Effector memory CD4-positive, alpha-beta T cell (primary cell): ENCODE results near the gene MEGF11.

ENCODE experiments used
- DNase-seq, 3 donors: peaks; one replicate each; pipeline ENCODE4 v3.0.0-alpha.2; 2020
- H3K27ac ChIP-seq: 2 replicates; pipeline ENCODE4 v1.7.0; 2013; ENCODE audit warnings: mild to moderate bottlenecking, low read length, moderate library complexity; ENCODE audit not compliant: insufficient read depth, poor library complexity, severe bottlenecking
- H3K27me3 ChIP-seq: replicated peaks from 2 replicates; pipeline ENCODE4 v1.7.0; 2013; ENCODE audit warnings: mild to moderate bottlenecking, low read length; ENCODE audit not compliant: insufficient read depth, control insufficient read depth, poor library complexity, severe bottlenecking
- H3K36me3 ChIP-seq: 2 replicates; pipeline ENCODE4 v1.7.0; 2013; ENCODE audit warnings: mild to moderate bottlenecking, low read length, moderate library complexity; ENCODE audit not compliant: control insufficient read depth, insufficient read depth
- H3K4me1 ChIP-seq: 2 replicates; pipeline ENCODE4 v1.7.0; 2013; ENCODE audit warnings: low read length, mild to moderate bottlenecking; ENCODE audit not compliant: control insufficient read depth, insufficient read depth, poor library complexity, severe bottlenecking
- H3K4me3 ChIP-seq: 2 replicates; pipeline ENCODE4 v1.7.0; 2013; ENCODE audit warnings: low read length, low read depth, mild to moderate bottlenecking; ENCODE audit not compliant: insufficient read depth, poor library complexity, severe bottlenecking
- H3K9me3 ChIP-seq: 2 replicates; pipeline ENCODE4 v1.7.0; 2013; ENCODE audit warnings: mild to moderate bottlenecking, low read length, moderate library complexity; ENCODE audit not compliant: control insufficient read depth

MEGF11 gene

GRCh38 chr15:66138096-66138783 lies 115.3 kb downstream of the MEGF11 start:
- Histone ChIP-seq H3K36me3 (no peaks in the 10 kb centered on the region), H3K4me1 (no peaks in the 10 kb centered on the region), H3K27ac (no peak overlapping the region), H3K27me3 (no peaks in the 10 kb centered on the region), H3K4me3 (no peak overlapping the region), H3K9me3 (no peaks in the 10 kb centered on the region)
- DNase-seq: no peak

- Histone ChIP-seq H3K27me3 (no peaks in the 10 kb centered on the region), H3K4me1 (no peaks in the 10 kb centered on the region), H3K36me3 (no peaks in the 10 kb centered on the region), H3K4me3 (no peak overlapping the region), H3K27ac (no peak overlapping the region), H3K9me3 (no peaks in the 10 kb centered on the region)
- no peak for DNase-seq
Measured at GRCh38 chr15:66136948-66137347, 116.6 kb downstream of the MEGF11 start.

- Histone ChIP-seq H3K9me3 (no peaks in the 10 kb centered on the region), H3K27ac (no peak overlapping the region), H3K4me3 (no peak overlapping the region), H3K36me3 (no peaks in the 10 kb centered on the region), H3K4me1 (no peaks in the 10 kb centered on the region), H3K27me3 (no peaks in the 10 kb centered on the region)
- no peak for DNase-seq
Measured at GRCh38 chr15:66135664-66136063, 117.9 kb downstream of the MEGF11 start.

- Histone ChIP-seq H3K27ac (no peak overlapping the region), H3K4me1 (no peaks in the 10 kb centered on the region), H3K9me3 (no peaks in the 10 kb centered on the region), H3K36me3 (no peaks in the 10 kb centered on the region), H3K4me3 (no peak overlapping the region), H3K27me3 (no peaks in the 10 kb centered on the region)
- no peak for DNase-seq
Measured at GRCh38 chr15:66134284-66134683, 119.3 kb downstream of the MEGF11 start.

- Histone ChIP-seq H3K9me3 (no peaks in the 10 kb centered on the region), H3K27ac (no peak overlapping the region), H3K27me3 (no peaks in the 10 kb centered on the region), H3K4me1 (no peaks in the 10 kb centered on the region), H3K36me3 (no peaks in the 10 kb centered on the region), H3K4me3 (no peak overlapping the region)
- no peak for DNase-seq
Measured at GRCh38 chr15:66133247-66133885, 120.2 kb downstream of the MEGF11 start.

GRCh38 chr15:66132251-66132816 lies 121.2 kb downstream of the MEGF11 start:
- no peaks in the 10 kb centered on the region for H3K9me3 ChIP-seq
- H3K27me3 ChIP-seq: no peaks in the 10 kb centered on the region
- no peak overlapping the region for H3K4me3 ChIP-seq
- no peak overlapping the region for H3K27ac ChIP-seq
- no peak for DNase-seq
- no peaks in the 10 kb centered on the region for H3K4me1 ChIP-seq
- H3K36me3 ChIP-seq: no peaks in the 10 kb centered on the region

GRCh38 chr15:66131831-66132230 lies 121.7 kb downstream of the MEGF11 start:
- Histone ChIP-seq H3K9me3 (no peaks in the 10 kb centered on the region), H3K27me3 (no peaks in the 10 kb centered on the region), H3K36me3 (no peaks in the 10 kb centered on the region), H3K4me1 (no peaks in the 10 kb centered on the region), H3K27ac (no peak overlapping the region), H3K4me3 (no peak overlapping the region)
- no peak for DNase-seq

- no peaks in the 10 kb centered on the region for H3K27me3 ChIP-seq
- no peaks in the 10 kb centered on the region for H3K9me3 ChIP-seq
- H3K4me3 ChIP-seq: no peak overlapping the region
- no peaks in the 10 kb centered on the region for H3K36me3 ChIP-seq
- H3K27ac ChIP-seq: no peak overlapping the region
- no peaks in the 10 kb centered on the region for H3K4me1 ChIP-seq
- DNase-seq: no peak
Measured at GRCh38 chr15:66131200-66131599, 122.3 kb downstream of the MEGF11 start.

- H3K36me3 ChIP-seq: no peaks in the 10 kb centered on the region
- no peak overlapping the region for H3K4me3 ChIP-seq
- DNase-seq: no peak
- no peak overlapping the region for H3K27ac ChIP-seq
- H3K9me3 ChIP-seq: no peaks in the 10 kb centered on the region
- H3K27me3 ChIP-seq: no peaks in the 10 kb centered on the region
- no peaks in the 10 kb centered on the region for H3K4me1 ChIP-seq
Measured at GRCh38 chr15:66130496-66131034, 123.0 kb downstream of the MEGF11 start.

GRCh38 chr15:66129586-66129985 lies 124.0 kb downstream of the MEGF11 start:
- no peak overlapping the region for H3K27ac ChIP-seq
- H3K36me3 ChIP-seq: no peaks in the 10 kb centered on the region
- no peaks in the 10 kb centered on the region for H3K27me3 ChIP-seq
- no peaks in the 10 kb centered on the region for H3K9me3 ChIP-seq
- no peak overlapping the region for H3K4me3 ChIP-seq
- no peaks in the 10 kb centered on the region for H3K4me1 ChIP-seq
- DNase-seq: no peak
